ENCODE data around the gene NOL6. TPM values are rescaled to one million over a fixed set of nuclear protein-coding genes. Genes with fewer than 3 reads are reported as not detected.

Gene NOL6
- total RNA-seq, 1 donor from 2014 or later, result 28.2 TPM

GRCh38 chr9:33453999-33454660, 19.6 kb downstream of the NOL6 start:
- no peak for DNase-seq (ENCODE audit: low read depth, low spot score)

- no peak for DNase-seq (ENCODE audit: low read depth, low spot score)
Measured at GRCh38 chr9:33453286-33453860, 20.4 kb downstream of the NOL6 start.

- DNase-seq (ENCODE audit: low read depth, low spot score), result peak; percentile 19
Measured at GRCh38 chr9:33452828-33453271, 20.9 kb downstream of the NOL6 start.

- no peak for DNase-seq (ENCODE audit: low read depth, low spot score)
Measured at GRCh38 chr9:33450621-33451146, 23.0 kb downstream of the NOL6 start.

GRCh38 chr9:33449715-33450114, 24.0 kb downstream of the NOL6 start:
- DNase-seq (ENCODE audit: low read depth, low spot score), result no peak

- DNase-seq (ENCODE audit: low read depth, low spot score), result no peak
Measured at GRCh38 chr9:33447799-33448553, 25.7 kb downstream of the NOL6 start.

- no peak for DNase-seq (ENCODE audit: low read depth, low spot score)
Measured at GRCh38 chr9:33446946-33447798, 26.6 kb downstream of the NOL6 start, which contains the start of gene AQP3. TSS of gene AQP3 (minus strand) at chr9:33447593. CDS start at chr9:33447530, 63 bp downstream.

GRCh38 chr9:33446240-33446945, 27.3 kb downstream of the NOL6 start:
- no peak for DNase-seq (ENCODE audit: low read depth, low spot score)

GRCh38 chr9:33445389-33446239, 28.1 kb downstream of the NOL6 start:
- no peak for DNase-seq (ENCODE audit: low read depth, low spot score)

- DNase-seq (ENCODE audit: low read depth, low spot score), result no peak
Measured at GRCh38 chr9:33443464-33444154, 30.1 kb downstream of the NOL6 start.

GRCh38 chr9:33443047-33443446, 30.7 kb downstream of the NOL6 start:
- no peak for DNase-seq (ENCODE audit: low read depth, low spot score)

- no peak for DNase-seq (ENCODE audit: low read depth, low spot score)
Measured at GRCh38 chr9:33442125-33442524, 31.6 kb downstream of the NOL6 start.

GRCh38 chr9:33440609-33441008, 33.1 kb downstream of the NOL6 start:
- DNase-seq (ENCODE audit: low read depth, low spot score), result no peak

GRCh38 chr9:33440204-33440603, 33.5 kb downstream of the NOL6 start:
- no peak for DNase-seq (ENCODE audit: low read depth, low spot score)

- no peak for DNase-seq (ENCODE audit: low read depth, low spot score)
Measured at GRCh38 chr9:33439731-33440130, 34.0 kb downstream of the NOL6 start.

GRCh38 chr9:33438926-33439680, 34.6 kb downstream of the NOL6 start:
- no peak for DNase-seq (ENCODE audit: low read depth, low spot score)

- no peak for DNase-seq (ENCODE audit: low read depth, low spot score)
Measured at GRCh38 chr9:33437898-33438297, 35.8 kb downstream of the NOL6 start.

- DNase-seq (ENCODE audit: low read depth, low spot score), result no peak
Measured at GRCh38 chr9:33437205-33437604, 36.5 kb downstream of the NOL6 start.

Measured in pulmonary artery endothelial cell (primary cell).